Esophagus squamous epithelium (tissue), 5 donors: ENCODE data around the gene TNP1. TPM values are rescaled to one million over a fixed set of nuclear protein-coding genes. Genes with fewer than 3 reads are reported as not detected.

Source experiments
- DNase-seq: peaks from one replicate; lab custom pipeline; 2025; lab: John Stamatoyannopoulos, UW
- H3K27ac ChIP-seq, 4 donors: fragments of 200-600 bp; sonication (generic); one replicate each; pipeline ENCODE4 v1.5.1; 2016 to 2019; ENCODE audit warnings: mild to moderate bottlenecking in 1 of 4
- H3K27me3 ChIP-seq, 4 donors: fragments of 200-600 bp; sonication (generic); 1 replicate in 3 of 4; 2 replicates in 1 of 4; pipeline versions ENCODE4 v1.5.1 to v1.6.0; 2017 to 2021; ENCODE audit warnings: antibody characterized with exemption in 1 of 4
- H3K36me3 ChIP-seq, 3 donors: fragments of 200-600 bp; sonication (generic); one replicate each; pipeline ENCODE4 v1.5.1; 2016 to 2019
- H3K4me1 ChIP-seq, 3 donors: fragments of 200-600 bp; sonication (generic); one replicate each; pipeline ENCODE4 v1.5.1; 2017 to 2019
- H3K4me3 ChIP-seq, 4 donors: fragments of 200-600 bp; sonication (generic); 1 replicate in 3 of 4; 2 replicates in 1 of 4; pipeline ENCODE4 v1.5.1; 2016 to 2019; ENCODE audit warnings: mild to moderate bottlenecking in 2 of 4, moderate library complexity in 1 of 4
- H3K9me3 ChIP-seq, 3 donors: fragments of 200-600 bp; sonication (generic); one replicate each; pipeline ENCODE4 v1.5.1; 2016 to 2019
- POLR2A ChIP-seq, 4 donors: fragments of 450-650 bp; IDR thresholded peaks; one replicate each; pipeline ENCODE4 v1.6.1; 2017; ENCODE audit warnings: antibody characterized with exemption in 4 of 4, mild to moderate bottlenecking in 4 of 4, moderate library complexity in 3 of 4
- WGBS, 2 donors: methylation state at CpG; one replicate each; pipeline ENCODE4 v1.1.5; 2018; 5-methylcytosine and 5-hydroxymethylcytosine counted together
- intact Hi-C: fragments of 100-400 bp; cut with DNase I; formaldehyde crosslinking; loops from one replicate; pipeline ENCODE4 v1.15.0; 2022
- total RNA-seq, 4 donors: library from RNA; depleted of rRNA; stranded (reverse); fragments of >200 nt; gene quantifications; one replicate each; pipeline ENCODE4 v1.1.0, GENCODE V29; 2016
- TF ChIP-seq, protein P1 (sequence below), 6 experiments: fragments of 450-650 bp in 4 of 6; fragments of 200-600 bp in 2 of 6; sonication (generic) in 2 of 6; IDR thresholded peaks; one replicate each; pipeline ENCODE4 v1.5.1; 2016 to 2019; ENCODE audit warnings: antibody characterized with exemption in 6 of 6, mild to moderate bottlenecking in 4 of 6, moderate library complexity in 4 of 6
- donor health status: DM: yes; HTN: yes; CAD: no.

Gene TNP1
- total RNA-seq, 4 donors from 2014 or later = not detected

DNA sequence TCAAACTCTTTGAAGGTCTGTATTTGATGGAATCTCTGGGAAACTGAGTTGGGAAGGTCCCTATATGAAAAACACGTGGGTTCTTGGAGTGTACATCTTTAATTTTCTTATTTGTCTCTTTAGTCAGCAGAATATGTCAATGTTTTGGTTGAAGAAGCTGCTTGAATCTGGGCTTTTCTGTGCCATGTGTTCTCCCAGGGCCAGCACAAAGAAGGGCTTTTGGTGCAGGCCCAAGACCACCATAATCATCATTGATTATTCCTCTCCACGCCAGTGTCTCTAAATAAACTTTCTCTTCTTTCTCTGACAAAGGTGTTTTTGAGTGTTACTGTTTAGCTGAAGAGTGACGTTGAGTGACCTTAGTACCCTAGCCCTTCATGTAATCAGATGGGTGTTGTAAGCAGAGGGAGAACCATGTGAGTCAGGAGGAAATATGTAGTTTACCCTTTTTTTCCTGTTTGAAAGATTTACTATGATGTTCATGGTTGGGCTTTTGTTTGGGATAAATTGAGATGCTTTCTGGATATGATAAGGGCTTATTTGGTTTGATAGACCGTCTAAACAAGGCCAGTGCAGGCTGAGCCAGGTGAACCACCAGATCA, 11.6 kb upstream of the TNP1 start:
- no peaks in the 10 kb centered on the region for H3K4me1 ChIP-seq
- intact Hi-C loops = no loop called here
- no peaks in the 10 kb centered on the region for H3K27me3 ChIP-seq
- no peaks in the 10 kb centered on the region for H3K36me3 ChIP-seq
- no peak for DNase-seq
- no peak overlapping the region for H3K27ac ChIP-seq
- 70 to 79% methylated on average over 4 of the region's 4 CpGs for WGBS, 2 donors
- H3K9me3 ChIP-seq = no peaks in the 10 kb centered on the region
- H3K4me3 ChIP-seq = no peak overlapping the region
- TF ChIP-seq POLR2A (IDR thresholded peaks at IDR 0.05) = no peak
- TF ChIP-seq, protein P1, sequence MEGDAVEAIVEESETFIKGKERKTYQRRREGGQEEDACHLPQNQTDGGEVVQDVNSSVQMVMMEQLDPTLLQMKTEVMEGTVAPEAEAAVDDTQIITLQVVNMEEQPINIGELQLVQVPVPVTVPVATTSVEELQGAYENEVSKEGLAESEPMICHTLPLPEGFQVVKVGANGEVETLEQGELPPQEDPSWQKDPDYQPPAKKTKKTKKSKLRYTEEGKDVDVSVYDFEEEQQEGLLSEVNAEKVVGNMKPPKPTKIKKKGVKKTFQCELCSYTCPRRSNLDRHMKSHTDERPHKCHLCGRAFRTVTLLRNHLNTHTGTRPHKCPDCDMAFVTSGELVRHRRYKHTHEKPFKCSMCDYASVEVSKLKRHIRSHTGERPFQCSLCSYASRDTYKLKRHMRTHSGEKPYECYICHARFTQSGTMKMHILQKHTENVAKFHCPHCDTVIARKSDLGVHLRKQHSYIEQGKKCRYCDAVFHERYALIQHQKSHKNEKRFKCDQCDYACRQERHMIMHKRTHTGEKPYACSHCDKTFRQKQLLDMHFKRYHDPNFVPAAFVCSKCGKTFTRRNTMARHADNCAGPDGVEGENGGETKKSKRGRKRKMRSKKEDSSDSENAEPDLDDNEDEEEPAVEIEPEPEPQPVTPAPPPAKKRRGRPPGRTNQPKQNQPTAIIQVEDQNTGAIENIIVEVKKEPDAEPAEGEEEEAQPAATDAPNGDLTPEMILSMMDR (IDR thresholded peaks at IDR 0.05) = no peak

DNA sequence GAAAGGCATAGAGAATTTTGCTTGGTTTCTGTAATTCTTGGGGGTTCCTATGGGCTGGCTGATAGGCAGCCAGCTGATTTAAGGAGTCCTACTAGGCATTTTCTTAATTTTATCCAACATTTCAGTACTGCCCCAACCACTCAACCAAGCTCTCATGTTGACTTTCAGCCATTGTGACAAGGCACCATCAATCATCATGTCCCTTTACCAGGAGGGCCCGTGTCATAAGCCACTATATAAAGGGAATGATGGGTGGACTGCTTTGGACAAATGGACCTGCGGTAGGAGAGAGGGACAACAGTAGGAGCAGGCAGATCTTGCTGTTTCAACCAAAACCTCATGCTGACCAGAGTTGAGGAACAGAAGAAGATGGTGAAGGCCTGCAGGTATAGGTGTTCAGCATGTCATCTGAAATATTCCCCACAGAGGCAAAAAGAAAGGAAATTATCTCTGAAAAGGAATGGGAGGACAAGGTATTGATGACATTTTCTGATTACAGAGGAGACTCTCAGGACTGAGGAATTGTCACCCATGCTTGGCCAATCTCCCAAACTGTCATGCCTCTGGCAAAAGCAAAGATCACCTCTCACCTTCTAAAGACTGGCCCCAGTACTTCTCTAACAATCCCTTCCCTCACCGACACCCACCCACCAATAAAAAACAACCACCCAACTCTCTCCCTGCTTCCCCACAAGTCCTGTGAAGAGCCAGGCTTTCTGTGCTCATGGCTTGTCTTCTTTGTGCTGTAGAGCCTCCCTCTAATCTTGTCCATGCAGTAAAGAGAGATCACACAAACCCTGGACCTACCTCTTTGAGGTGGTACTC, 10.9 kb upstream of the TNP1 start:
- Histone ChIP-seq H3K27me3 (no peaks in the 10 kb centered on the region), H3K9me3 (no peaks in the 10 kb centered on the region), H3K4me3 (no peak overlapping the region), H3K36me3 (no peaks in the 10 kb centered on the region), H3K4me1 (no peaks in the 10 kb centered on the region), H3K27ac (no peak overlapping the region)
- no peak for DNase-seq
- 72 to 86% methylated on average over 3 of the region's 3 CpGs for WGBS, 2 donors
- TF ChIP-seq, protein P1 (IDR thresholded peaks at IDR 0.05) = no peak
- no peak for TF ChIP-seq POLR2A (IDR thresholded peaks at IDR 0.05)
- intact Hi-C loops = no loop called here

DNA sequence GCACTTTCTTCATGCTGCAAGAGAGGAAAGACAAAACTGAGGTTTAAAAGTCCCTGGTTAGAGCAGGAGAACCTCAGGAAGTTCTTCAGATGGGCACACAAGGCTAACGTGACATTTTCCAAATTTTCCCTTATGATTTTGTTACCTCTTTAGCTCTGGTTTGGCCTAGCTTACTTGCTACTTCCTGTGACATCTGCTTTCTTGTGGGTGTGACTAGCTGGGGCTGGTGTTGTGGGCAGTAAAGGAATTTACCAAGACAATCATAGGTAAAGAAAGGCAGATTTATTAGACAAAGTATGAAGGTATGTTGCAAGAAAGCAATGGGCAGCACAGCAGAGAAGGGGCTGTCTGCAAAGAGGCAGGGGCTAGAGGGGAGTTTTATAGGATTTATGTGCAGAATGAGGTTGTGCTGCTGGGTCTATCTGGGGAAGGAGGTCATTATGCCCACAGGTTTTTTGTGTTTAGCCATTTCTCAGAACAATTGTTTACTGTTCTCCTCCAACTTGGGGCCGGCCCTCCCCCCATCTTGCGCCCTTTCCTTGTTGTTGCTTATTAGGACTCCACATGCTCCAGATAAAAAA, 6.7 kb upstream of the TNP1 start:
- TF ChIP-seq POLR2A (IDR thresholded peaks at IDR 0.05) = no peak
- TF ChIP-seq, protein P1 (IDR thresholded peaks at IDR 0.05) = no peak
- no peaks in the 10 kb centered on the region for H3K9me3 ChIP-seq
- no peak for DNase-seq
- intact Hi-C loops = no loop called here
- no peak overlapping the region for H3K4me3 ChIP-seq
- H3K27me3 ChIP-seq = no peaks in the 10 kb centered on the region
- 77 to 93% methylated on average over 3 of the region's 3 CpGs for WGBS, 2 donors
- H3K27ac ChIP-seq = no peak overlapping the region
- H3K4me1 ChIP-seq = no peaks in the 10 kb centered on the region
- no peaks in the 10 kb centered on the region for H3K36me3 ChIP-seq

DNA sequence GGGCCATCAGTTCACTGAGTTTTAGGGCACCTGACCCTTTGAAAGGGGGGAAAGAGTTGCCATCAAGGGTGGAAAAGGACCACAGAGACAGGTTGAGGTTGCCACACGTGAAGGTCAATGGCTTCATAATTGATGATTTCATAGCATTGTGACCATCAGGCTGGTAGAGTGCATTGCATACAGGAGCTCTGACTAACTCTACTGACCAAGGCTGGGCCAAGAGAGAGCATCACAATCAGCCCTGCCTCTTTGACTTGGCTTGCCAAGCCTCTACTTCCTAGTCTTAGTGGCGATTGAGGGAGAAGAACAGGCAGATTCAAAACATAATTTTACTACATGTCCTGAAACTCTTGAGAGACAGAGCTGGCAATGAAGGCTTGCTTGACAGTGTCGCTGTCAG, 5.8 kb upstream of the TNP1 start:
- 79 to 90% methylated on average over 3 of the region's 3 CpGs for WGBS, 2 donors
- Histone ChIP-seq H3K9me3 (no peaks in the 10 kb centered on the region), H3K4me3 (no peak overlapping the region), H3K4me1 (no peaks in the 10 kb centered on the region), H3K36me3 (no peaks in the 10 kb centered on the region), H3K27ac (no peak overlapping the region), H3K27me3 (no peaks in the 10 kb centered on the region)
- TF ChIP-seq POLR2A (IDR thresholded peaks at IDR 0.05) = no peak
- TF ChIP-seq, protein P1 (IDR thresholded peaks at IDR 0.05) = no peak
- DNase-seq = no peak
- intact Hi-C loops = no loop called here

DNA sequence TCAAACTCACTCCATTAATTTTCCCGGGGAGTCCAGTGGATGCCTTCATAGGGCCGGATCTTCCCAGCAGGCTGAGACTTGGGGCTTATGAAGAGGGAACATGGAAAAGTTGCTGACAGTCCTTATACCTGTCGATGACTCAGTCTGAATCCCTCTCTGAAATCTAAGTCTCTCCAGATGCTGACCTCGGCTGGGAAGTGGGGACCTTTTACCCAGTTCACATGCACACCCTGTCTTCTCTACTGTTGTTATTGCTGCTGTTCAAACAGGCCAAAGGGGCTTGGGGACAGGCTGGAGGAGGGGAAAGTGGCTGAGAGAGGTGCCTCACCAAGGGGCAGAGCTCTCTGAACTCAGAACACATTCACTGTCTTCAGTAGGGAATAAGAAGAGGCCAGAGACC, 4.1 kb upstream of the TNP1 start:
- intact Hi-C loops = no loop called here
- DNase-seq = no peak
- no peak for TF ChIP-seq POLR2A (IDR thresholded peaks at IDR 0.05)
- TF ChIP-seq, protein P1 (IDR thresholded peaks at IDR 0.05) = no peak

More for the DNA sequence above, 4.1 kb upstream of the TNP1 start:
- H3K4me1 ChIP-seq = no peaks in the 10 kb centered on the region
- 57 to 61% methylated on average over 2 to 4 of the region's 4 CpGs for WGBS, 2 donors
- H3K27ac ChIP-seq = no peak overlapping the region
- no peaks in the 10 kb centered on the region for H3K9me3 ChIP-seq
- H3K36me3 ChIP-seq = no peaks in the 10 kb centered on the region
- H3K4me3 ChIP-seq = no peak overlapping the region
- no peaks in the 10 kb centered on the region for H3K27me3 ChIP-seq
